ENCODE measurements around the gene POLR1G. TPM values are rescaled to one million over a fixed set of nuclear protein-coding genes. Genes with fewer than 3 reads are reported as not detected.

Gene POLR1G
- total and polyA plus RNA-seq, 2 donors (not counting 3 experiments of a cell fraction or from before 2014, with no cell fraction given) = 6.6 to 19.5 TPM

GRCh38 chr19:45364696-45365095 lies 41.7 kb upstream of the POLR1G start:
- no peak overlapping the region for H3K4me3 ChIP-seq (replicated peaks in 1 of 3; ENCODE audit: insufficient read depth in 1 of 3, low read depth in 1 of 3, low read length in 3 of 3)
- no peaks in the 10 kb centered on the region for H3K9me1 ChIP-seq (replicated peaks; ENCODE audit: control insufficient read depth, extremely low read depth, insufficient read depth, low read length)
- no peak overlapping the region for H3K4me2 ChIP-seq (ENCODE audit: insufficient read depth, low read length)
- no peak for DNase-seq (ENCODE audit: low read depth, low spot score)
- H3K27ac ChIP-seq (ENCODE audit: insufficient read depth, low read depth, low read length) = no peak overlapping the region
- no peak overlapping the region for H3K9ac ChIP-seq (replicated peaks; ENCODE audit: extremely low read depth, insufficient read depth, low read length)
- dilution Hi-C loops (cut with MboI; ENCODE audit: extremely low pct_ligation_motif_present, low sequenced_read_pairs) = no loop called here
- peaks cover 5% of the 10 kb centered on the region for H3K4me1 ChIP-seq (ENCODE audit: control insufficient read depth, extremely low read depth, insufficient read depth, low read length)
- FAIRE-seq = no peak
- peaks cover 13% of the 10 kb centered on the region for H3K79me2 ChIP-seq (ENCODE audit: control insufficient read depth, insufficient read depth, low read length)
- H3K9me3 ChIP-seq (replicated peaks; ENCODE audit: control insufficient read depth, insufficient read depth, low read length) = no peaks in the 10 kb centered on the region
- peaks cover 3 to 17% of the 10 kb centered on the region in 2 experiments for H3K36me3 ChIP-seq (ENCODE audit: control insufficient read depth in 2 of 2, extremely low read depth in 1 of 2, insufficient read depth in 2 of 2, low read length in 2 of 2)
- H4K20me1 ChIP-seq (replicated peaks; ENCODE audit: control insufficient read depth, extremely low read depth, insufficient read depth, low read length) = no peaks in the 10 kb centered on the region
- no peaks in the 10 kb centered on the region for H3K27me3 ChIP-seq (ENCODE audit: control insufficient read depth in 2 of 2, insufficient read depth in 2 of 2, low read length in 2 of 2)
- no peak overlapping the region for H2AFZ ChIP-seq (ENCODE audit: low read depth, low read length)
- intact Hi-C loops (cut with micrococcal nuclease) = no loop called here
- TF ChIP-seq GATA2 (IDR thresholded peaks at IDR 0.05; ENCODE audit: insufficient read depth, insufficient read length, low read depth, low read length) (no peak), JUN (IDR thresholded peaks at IDR 0.05; ENCODE audit: borderline replicate concordance, insufficient read depth, insufficient read length, low read depth) (no peak), POLR2AphosphoS5 (IDR thresholded peaks at IDR 0.05; ENCODE audit: insufficient read depth, low read depth, low read length) (no peak), CTCF (IDR thresholded peaks at IDR 0.05; ENCODE audit: extremely low read depth in 1 of 2, insufficient read depth in 1 of 2, low read depth in 1 of 2, low read length in 2 of 2) (no peak), EZH2 (IDR thresholded peaks at IDR 0.05; ENCODE audit: borderline replicate concordance, low read depth, low read length, severe bottlenecking) (no peak), MAX (IDR thresholded peaks at IDR 0.05; ENCODE audit: insufficient read depth, insufficient read length) (no peak), POLR2A (IDR thresholded peaks at IDR 0.05; ENCODE audit: low read depth, low read length) (no peak), MYC (IDR thresholded peaks at IDR 0.05; ENCODE audit: low read depth, low read length) (no peak), FOS (IDR thresholded peaks at IDR 0.05; ENCODE audit: borderline replicate concordance, insufficient read depth, low read length) (no peak)
- CTCF ChIA-PET = no interaction called here
- POLR2A ChIA-PET = no interaction called here
- BruUV-seq (replicated peaks) = no TSS peak
